Fibroblast of the aortic adventitia (primary cell): ENCODE measurements around the gene TPSAB1. TPM values are rescaled to one million over a fixed set of nuclear protein-coding genes. Genes with fewer than 3 reads are reported as not detected.

ENCODE experiments used
- DNase-seq: peaks from one replicate; pipeline ENCODE4 v3.0.0-alpha.2; 2010; ENCODE audit warnings: low read depth
- H3K4me3 ChIP-seq: 2 replicates; pipeline ENCODE4 v1.5.1; 2011; ENCODE audit warnings: low read depth, mild to moderate bottlenecking, control low read depth, low read length, moderate library complexity
- CTCF ChIP-seq: IDR thresholded peaks from 2 replicates; pipeline ENCODE4 v1.5.1; 2011; ENCODE audit warnings: mild to moderate bottlenecking, low read length, control low read depth, inconsistent platforms; ENCODE audit not compliant: insufficient read depth
- total RNA-seq: library from RNA; depleted of rRNA; stranded (reverse); fragments of >200 nt; gene quantifications from 2 replicates; pipeline ENCODE4 v1.2.3, GENCODE V29; 2012; ENCODE audit warnings: low replicate concordance

The TPSAB1 gene
- total RNA-seq, 1 donor: not detected

- H3K4me3 ChIP-seq: no peak overlapping the region
- DNase-seq: no peak
- TF ChIP-seq CTCF: no peak
Measured at GRCh38 chr16:1202274-1202673, 38.2 kb upstream of the TPSAB1 start.

- H3K4me3 ChIP-seq: no peak overlapping the region
- DNase-seq: no peak
- TF ChIP-seq CTCF: no peak
Measured at GRCh38 chr16:1204933-1205332, 35.6 kb upstream of the TPSAB1 start.

GRCh38 chr16:1206326-1206725 lies 34.2 kb upstream of the TPSAB1 start:
- no peak for TF ChIP-seq CTCF
- DNase-seq: no peak
- H3K4me3 ChIP-seq: no peak overlapping the region

- no peak for DNase-seq
- no peak for TF ChIP-seq CTCF
- no peak overlapping the region for H3K4me3 ChIP-seq
Measured at GRCh38 chr16:1206786-1207185, 33.7 kb upstream of the TPSAB1 start.

- no peak overlapping the region for H3K4me3 ChIP-seq
- DNase-seq: no peak
- no peak for TF ChIP-seq CTCF
Measured at GRCh38 chr16:1208239-1208830, 32.2 kb upstream of the TPSAB1 start.

- DNase-seq: no peak
- no peak for TF ChIP-seq CTCF
- H3K4me3 ChIP-seq: no peak overlapping the region
Measured at GRCh38 chr16:1209081-1209480, 31.4 kb upstream of the TPSAB1 start.

- DNase-seq: no peak
- TF ChIP-seq CTCF: no peak
- no peak overlapping the region for H3K4me3 ChIP-seq
Measured at GRCh38 chr16:1210461-1210860, 30.0 kb upstream of the TPSAB1 start.
